GM18519 (cell line): ENCODE data around the gene MRPL23.

Experiments used
- ATAC-seq: cut with Tn5 transposase; IDR thresholded peaks from one replicate; pipeline ENCODE4 v1.9.1; 2021; ENCODE audit warnings: mild to moderate bottlenecking, moderate library complexity; ENCODE audit not compliant: unreplicated experiment, low FRiP score

The MRPL23 gene

GRCh38 chr11:1949922-1950321 is 2.8 kb downstream of the MRPL23 start:
- no peak for ATAC-seq

GRCh38 chr11:1952806-1953482 is 5.8 kb downstream of the MRPL23 start:
- ATAC-seq = no peak

DNA sequence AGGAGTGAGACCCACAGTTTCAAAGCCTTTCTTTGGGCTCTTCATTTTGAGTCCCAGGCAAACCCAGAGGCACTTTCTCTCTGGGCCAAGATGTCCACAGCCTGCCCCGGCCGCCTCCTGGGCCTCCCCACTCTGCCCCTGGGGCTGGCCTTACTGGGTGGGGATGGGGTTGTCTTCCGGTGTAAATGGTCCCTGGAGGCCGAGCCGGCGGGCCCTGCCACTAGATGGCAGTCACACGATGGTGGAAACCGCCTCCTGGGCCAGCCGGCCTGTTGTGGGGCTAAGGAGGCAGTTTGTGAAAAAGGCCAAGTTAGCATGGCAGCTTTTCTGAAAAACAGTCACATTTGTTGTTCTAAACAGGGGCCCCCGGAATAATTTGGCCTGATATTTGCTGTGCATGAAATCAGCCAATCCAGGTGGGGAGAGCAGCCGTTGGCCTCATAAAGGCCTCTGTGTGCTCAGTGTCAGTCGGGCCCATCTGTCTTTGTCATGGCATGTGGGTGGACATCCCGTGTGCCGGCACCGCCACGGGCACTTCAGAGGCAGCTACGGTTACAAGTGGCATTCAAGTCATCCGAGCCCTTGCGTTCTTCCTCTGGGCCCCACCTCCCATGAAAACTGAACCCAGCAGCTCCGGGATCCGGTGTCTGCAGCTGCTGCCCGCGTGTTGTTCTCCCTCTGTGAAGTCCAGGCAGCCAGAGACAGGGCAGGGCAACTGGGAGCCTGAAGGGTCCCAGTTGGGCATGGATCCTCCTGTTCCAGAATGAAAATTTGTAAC is 6.5 kb downstream of the MRPL23 start:
- ATAC-seq = no peak

- ATAC-seq = no peak
Observed at GRCh38 chr11:1958367-1958766, 11.2 kb downstream of the MRPL23 start.

- ATAC-seq = no peak
Observed at GRCh38 chr11:1959786-1960185, 12.7 kb downstream of the MRPL23 start.

DNA sequence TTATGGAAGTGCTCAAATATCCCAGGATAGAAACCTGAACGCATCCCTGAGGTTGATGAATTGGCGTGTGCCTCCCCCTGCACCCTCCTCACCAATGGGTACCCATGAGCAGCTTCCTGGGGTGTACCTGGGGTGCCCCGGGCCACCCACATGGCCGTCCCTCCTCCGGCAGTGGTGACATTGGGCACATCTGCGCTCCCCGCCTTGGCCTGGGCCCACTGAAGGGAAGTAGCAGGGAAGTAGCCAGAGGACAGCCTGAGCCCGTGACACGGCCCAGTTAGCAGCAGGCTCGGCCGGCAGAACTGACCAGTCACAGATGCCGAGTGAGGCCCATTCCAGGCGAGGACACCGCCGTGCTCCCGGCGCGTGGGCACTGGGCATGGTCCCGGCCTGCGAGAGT is 16.7 kb downstream of the MRPL23 start:
- ATAC-seq = no peak

DNA sequence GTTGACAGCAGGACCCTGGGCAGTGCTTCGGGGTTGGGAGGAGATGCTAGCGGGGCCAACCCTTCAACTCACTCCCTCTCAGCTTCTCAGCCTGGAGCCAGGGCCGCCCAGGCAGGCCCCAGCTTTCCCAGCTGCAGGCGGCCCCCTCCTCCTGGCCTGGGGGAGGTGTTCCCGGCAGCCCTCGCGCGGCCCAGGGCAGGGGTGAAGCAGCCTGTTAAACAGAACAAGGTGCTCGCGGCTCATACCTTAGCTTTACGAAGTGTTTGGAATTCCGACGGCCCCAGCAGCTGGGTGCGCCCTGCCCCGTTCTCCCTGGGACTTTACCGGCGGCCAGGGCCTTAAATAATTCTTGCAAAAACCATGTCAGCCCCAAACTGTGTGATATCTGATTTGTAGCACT is 17.2 kb downstream of the MRPL23 start:
- ATAC-seq = no peak

DNA sequence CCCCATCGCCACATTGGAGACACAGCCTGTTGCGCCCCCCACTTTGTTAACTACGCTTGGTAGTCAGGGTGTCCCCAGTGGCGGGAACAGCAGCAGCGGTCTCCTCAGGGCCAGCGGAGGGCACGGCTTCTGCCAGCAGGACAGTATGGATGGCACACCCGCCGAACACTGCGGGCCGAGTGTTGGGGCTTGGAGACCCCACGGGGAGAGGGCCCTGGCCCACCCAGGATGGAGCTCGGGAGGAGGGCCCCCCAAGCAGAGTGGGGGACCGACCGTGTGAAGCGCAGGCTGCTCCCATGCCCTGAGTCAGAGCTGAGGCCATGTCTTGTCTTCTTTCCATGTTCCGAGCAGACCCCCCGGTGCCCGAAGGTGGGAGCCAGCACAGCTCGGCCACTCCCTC is 17.8 kb downstream of the MRPL23 start:
- no peak for ATAC-seq

GRCh38 chr11:1966531-1966930 is 19.4 kb downstream of the MRPL23 start:
- no peak for ATAC-seq

GRCh38 chr11:1967641-1968225 is 20.6 kb downstream of the MRPL23 start:
- ATAC-seq = no peak

GRCh38 chr11:1968454-1969002 is 21.4 kb downstream of the MRPL23 start:
- no peak for ATAC-seq

DNA sequence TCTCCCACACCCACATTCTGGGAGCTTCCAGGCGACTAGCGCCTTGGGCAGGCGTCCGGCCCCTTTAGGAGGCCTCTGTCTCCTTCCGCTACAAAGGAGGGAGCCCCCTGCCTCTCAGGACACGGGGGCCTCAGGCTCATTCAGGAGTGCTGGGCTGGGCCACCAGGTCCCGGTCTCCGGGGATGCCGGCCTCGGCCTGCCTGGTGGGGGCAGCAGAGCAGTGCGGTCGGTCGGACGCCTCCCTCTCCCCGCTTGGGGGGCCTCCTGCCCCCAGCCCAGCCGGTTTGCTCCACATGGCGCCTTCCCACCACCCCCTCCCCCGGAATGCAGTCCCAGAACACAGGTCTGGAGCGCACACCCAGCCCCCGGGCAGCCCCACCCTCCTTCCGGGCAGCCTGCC is 21.9 kb downstream of the MRPL23 start:
- ATAC-seq = no peak

- ATAC-seq = no peak
Observed at GRCh38 chr11:1969776-1970175, 22.6 kb downstream of the MRPL23 start.

DNA sequence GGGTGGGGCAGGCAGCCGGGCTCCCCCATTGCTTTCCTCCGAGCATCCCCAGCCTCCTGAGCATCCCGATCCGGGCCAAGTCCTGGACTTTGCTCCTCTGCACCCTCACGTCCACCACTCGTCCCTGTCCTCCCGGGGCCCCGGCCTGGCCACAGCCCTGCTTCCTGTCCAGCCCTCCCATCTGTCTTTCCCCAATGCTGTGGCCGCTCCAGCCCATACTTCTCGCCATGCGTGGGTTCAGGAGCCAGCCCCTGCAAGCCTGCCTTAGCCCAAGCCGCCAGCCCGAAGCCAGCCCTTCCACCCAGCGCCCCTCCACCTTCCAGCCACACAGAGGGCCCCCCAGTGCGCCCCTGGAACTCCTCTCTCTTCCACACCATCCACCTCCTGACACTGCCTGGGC is 23.8 kb downstream of the MRPL23 start:
- ATAC-seq = no peak

DNA sequence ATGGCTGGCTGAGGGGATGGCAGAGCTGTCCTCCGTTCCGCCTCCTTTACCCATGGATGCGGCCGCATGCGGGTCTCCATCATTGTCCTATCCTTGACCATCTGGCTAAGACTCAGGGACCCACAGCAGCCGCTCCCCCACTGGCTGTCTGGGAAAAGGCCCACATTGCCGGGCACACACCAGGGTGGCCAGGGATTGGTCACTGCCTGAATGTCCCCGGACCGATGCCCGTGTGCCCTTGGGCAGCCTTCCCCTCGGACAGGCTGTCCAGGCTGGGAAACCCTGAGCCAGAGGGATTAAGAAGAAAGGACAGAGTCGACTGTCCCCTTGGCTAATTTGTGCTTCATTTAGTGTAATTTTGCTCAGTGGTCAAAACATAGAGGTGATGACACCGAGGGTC is 28.1 kb downstream of the MRPL23 start:
- ATAC-seq = no peak

- ATAC-seq = no peak
Observed at GRCh38 chr11:1978720-1979473, 31.8 kb downstream of the MRPL23 start.

- no peak for ATAC-seq
Observed at GRCh38 chr11:1979607-1980006, 32.5 kb downstream of the MRPL23 start.

- ATAC-seq = no peak
Observed at GRCh38 chr11:1982873-1983600, 35.9 kb downstream of the MRPL23 start.

GRCh38 chr11:1983601-1983961 is 36.4 kb downstream of the MRPL23 start:
- ATAC-seq = no peak

DNA sequence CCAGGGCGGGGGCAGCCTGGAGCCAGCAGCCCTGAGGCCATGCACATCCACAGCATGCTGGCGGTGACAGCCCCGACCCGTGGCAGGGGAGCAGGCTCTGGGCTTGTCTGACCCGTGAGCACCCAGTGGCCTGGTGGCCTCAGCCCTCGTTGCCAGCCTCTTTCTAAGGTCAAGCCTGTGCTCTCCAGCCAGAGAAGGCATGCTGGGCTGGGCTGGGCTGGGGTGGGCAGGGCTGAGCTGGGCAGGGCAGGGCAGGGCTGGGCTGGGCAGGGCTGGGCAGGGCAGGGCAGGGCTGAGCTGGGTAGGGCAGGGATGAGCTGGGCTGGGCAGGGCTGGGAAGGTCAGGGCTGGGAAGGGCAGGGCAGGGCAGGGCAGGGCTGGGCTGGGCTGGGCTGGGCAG is 39.9 kb downstream of the MRPL23 start:
- no peak for ATAC-seq
